H1 (cell line): Measurements from ENCODE around the gene ELOVL4. TPM values are rescaled to one million over a fixed set of nuclear protein-coding genes. Genes with fewer than 3 reads are reported as not detected.

Experiments
- CTCF ChIA-PET: fragments of 300-600 bp; sonication (Branson Sonifier 250); formaldehyde crosslinking; loops from one replicate; lab custom pipeline; 2021; ENCODE audit not compliant: partially characterized antibody; lab: Charles Lee
- POLR2A ChIA-PET: fragments of 300-600 bp; sonication (Branson Sonifier 250); formaldehyde crosslinking; loops from one replicate; lab custom pipeline; 2021; ENCODE audit warnings: inconsistent platforms; ENCODE audit not compliant: partially characterized antibody; lab: Charles Lee
- DNase-seq, 2 experiments: peaks; one replicate each; pipeline versions ENCODE4 v3.0.0 to v3.0.0-alpha.2; 2010 to 2022; ENCODE audit warnings: low spot score in 2 of 2, low read depth in 1 of 2, mixed read lengths in 1 of 2
- FAIRE-seq: peaks from 2 replicates; lab custom pipeline; 2011; peaks lifted over from hg19 to GRCh38; lab: Jason Lieb, UNC
- H2AFZ ChIP-seq: 2 replicates; pipeline ENCODE4 v1.8.1; 2012; ENCODE audit warnings: low read length, inconsistent platforms
- H2AK5ac ChIP-seq: 2 replicates; pipeline ENCODE4 v1.6.1; 2013; ENCODE audit warnings: low read depth, low read length
- H2BK120ac ChIP-seq: replicated peaks from 2 replicates; pipeline ENCODE3; 2013; ENCODE audit warnings: low read depth, low read length, inconsistent platforms
- H2BK12ac ChIP-seq: 2 replicates; pipeline ENCODE4 v1.6.1; 2013; ENCODE audit warnings: low read depth, low read length
- H2BK15ac ChIP-seq: 2 replicates; pipeline ENCODE4 v1.6.1; 2013; ENCODE audit warnings: low read length
- H2BK20ac ChIP-seq: 2 replicates; pipeline ENCODE4 v1.6.1; 2013; ENCODE audit warnings: low read length
- H2BK5ac ChIP-seq: 2 replicates; pipeline ENCODE4 v1.6.1; 2013; ENCODE audit warnings: low read depth, low read length
- H3K14ac ChIP-seq: 2 replicates; pipeline ENCODE4 v1.6.1; 2013; ENCODE audit warnings: inconsistent platforms; ENCODE audit not compliant: insufficient read length
- H3K18ac ChIP-seq: 2 replicates; pipeline ENCODE4 v1.6.1; 2013; ENCODE audit warnings: low read length; ENCODE audit errors: extremely low read depth
- H3K23ac ChIP-seq: 2 replicates; pipeline ENCODE4 v1.6.1; 2013; ENCODE audit warnings: inconsistent platforms; ENCODE audit not compliant: insufficient read length
- H3K23me2 ChIP-seq: 2 replicates; pipeline ENCODE4 v1.6.1; 2013; ENCODE audit warnings: low read depth, low read length
- H3K27ac ChIP-seq: 2 replicates; pipeline ENCODE4 v1.6.1; 2011; ENCODE audit warnings: low read depth, low read length, inconsistent platforms
- H3K27me3 ChIP-seq, 4 experiments: replicated peaks in 1 of 4; 1 replicate in 1 of 4; 2 replicates in 3 of 4; pipeline versions ENCODE4 v1.6.1 to v1.8.1; 2011 to 2013; ENCODE audit warnings: low read length in 3 of 4, mild to moderate bottlenecking in 3 of 4, inconsistent platforms in 2 of 4, mixed read lengths in 2 of 4, moderate library complexity in 1 of 4; ENCODE audit not compliant: control insufficient read depth in 3 of 4, insufficient read depth in 3 of 4; ENCODE audit errors: extremely low read depth in 1 of 4
- H3K36me3 ChIP-seq, 4 experiments: 2 replicates each; pipeline versions ENCODE4 v1.6.1 to v1.8.1; 2011 to 2013; ENCODE audit warnings: mild to moderate bottlenecking in 4 of 4, low read length in 3 of 4, moderate library complexity in 2 of 4, control low read depth in 1 of 4, inconsistent platforms in 1 of 4; ENCODE audit not compliant: insufficient read depth in 4 of 4, control insufficient read depth in 2 of 4
- H3K4ac ChIP-seq: replicated peaks from 2 replicates; pipeline ENCODE3; 2013; ENCODE audit warnings: low read length, low read depth, mixed read lengths, inconsistent platforms; ENCODE audit not compliant: insufficient read length
- H3K4me1 ChIP-seq, 4 experiments: replicated peaks in 1 of 4; 1 replicate in 1 of 4; 2 replicates in 3 of 4; pipeline versions ENCODE4 v1.6.1 to v1.8.1; 2011 to 2013; ENCODE audit warnings: low read length in 3 of 4, inconsistent platforms in 2 of 4, mixed read lengths in 1 of 4; ENCODE audit not compliant: insufficient read depth in 4 of 4, control insufficient read depth in 3 of 4
- H3K4me2 ChIP-seq, 2 experiments: 2 replicates each; pipeline versions ENCODE4 v1.6.1 to v1.8.1; 2011 to 2013; ENCODE audit warnings: low read depth in 2 of 2, low read length in 2 of 2, control low read depth in 1 of 2, inconsistent platforms in 1 of 2, mild to moderate bottlenecking in 1 of 2; ENCODE audit not compliant: insufficient read depth in 1 of 2
- H3K4me3 ChIP-seq, 4 experiments: fragments of 200-600, 300-600 bp in 1 of 4; sonication (generic), shearing (Covaris generic), sonication (Bioruptor Twin) in 1 of 4; 2 replicates each; pipeline versions ENCODE4 v1.5.1 to v1.8.1; 2011 to 2016; ENCODE audit warnings: low read length in 4 of 4, low read depth in 3 of 4, control low read depth in 2 of 4, inconsistent platforms in 2 of 4, mild to moderate bottlenecking in 2 of 4, mixed read lengths in 1 of 4, moderate library complexity in 1 of 4; ENCODE audit not compliant: insufficient read depth in 2 of 4; ENCODE audit errors: extremely low read depth in 1 of 4
- H3K56ac ChIP-seq: replicated peaks from 2 replicates; pipeline ENCODE3; 2013; ENCODE audit warnings: low read depth, mild to moderate bottlenecking, mixed read lengths, low read length, inconsistent platforms; ENCODE audit not compliant: insufficient read length
- H3K79me1 ChIP-seq: 2 replicates; pipeline ENCODE4 v1.6.1; 2013; ENCODE audit warnings: low read depth, low read length, control low read depth
- H3K79me2 ChIP-seq, 2 experiments: 2 replicates each; pipeline versions ENCODE4 v1.6.1 to v1.8.1; 2012 to 2013; ENCODE audit warnings: low read length in 2 of 2, mild to moderate bottlenecking in 2 of 2, inconsistent platforms in 1 of 2; ENCODE audit not compliant: insufficient read depth in 2 of 2, control insufficient read depth in 1 of 2
- H3K9ac ChIP-seq, 4 experiments: replicated peaks in 1 of 4; 1 replicate in 1 of 4; 2 replicates in 3 of 4; pipeline versions ENCODE4 v1.6.1 to v1.8.1; 2011 to 2013; ENCODE audit warnings: low read depth in 3 of 4, low read length in 3 of 4, control low read depth in 2 of 4, mild to moderate bottlenecking in 2 of 4, moderate library complexity in 2 of 4, inconsistent platforms in 1 of 4; ENCODE audit errors: extremely low read depth in 1 of 4
- H3K9me3 ChIP-seq, 2 experiments: 2 replicates each; pipeline versions ENCODE4 v1.6.1 to v1.8.1; 2012 to 2013; ENCODE audit warnings: mild to moderate bottlenecking in 2 of 2, moderate library complexity in 2 of 2, control low read depth in 1 of 2, inconsistent platforms in 1 of 2, low read depth in 1 of 2, low read length in 1 of 2, mixed read lengths in 1 of 2; ENCODE audit not compliant: insufficient read depth in 2 of 2
- H4K20me1 ChIP-seq, 2 experiments: replicated peaks in 1 of 2; 2 replicates each; pipeline versions ENCODE3 to v1.8.1; 2011 to 2013; ENCODE audit warnings: inconsistent platforms in 2 of 2, low read length in 2 of 2, mild to moderate bottlenecking in 1 of 2; ENCODE audit not compliant: insufficient read depth in 2 of 2, control insufficient read depth in 1 of 2
- H4K5ac ChIP-seq: 2 replicates; pipeline ENCODE4 v1.6.1; 2013; ENCODE audit warnings: low read length, low read depth, mixed read lengths, inconsistent platforms; ENCODE audit not compliant: insufficient read length
- H4K8ac ChIP-seq: 2 replicates; pipeline ENCODE4 v1.8.0; 2013; ENCODE audit warnings: mild to moderate bottlenecking, moderate library complexity, low read length, inconsistent platforms; ENCODE audit not compliant: insufficient read depth; ENCODE audit errors: extremely low read depth
- H4K91ac ChIP-seq: replicated peaks from 2 replicates; pipeline ENCODE3; 2013; ENCODE audit warnings: low read length, mixed read lengths, inconsistent platforms; ENCODE audit not compliant: insufficient read length
- ASH2L ChIP-seq: fragments of 200-600, 300-600 bp; sonication (generic); IDR thresholded peaks from one replicate; pipeline ENCODE4 v1.7.1; 2017; ENCODE audit warnings: low read length
- CHD1 ChIP-seq: IDR thresholded peaks from 2 replicates; pipeline ENCODE4 v1.6.1; 2012; ENCODE audit warnings: low read depth, low read length, improper control_type of control experiment
- CREB1 ChIP-seq: IDR thresholded peaks from 2 replicates; pipeline ENCODE4 v1.6.1; 2012; ENCODE audit warnings: inconsistent platforms
- EGR1 ChIP-seq: IDR thresholded peaks from 2 replicates; pipeline ENCODE4 v1.6.1; 2011; ENCODE audit warnings: low read depth, low read length, borderline replicate concordance
- EP300 ChIP-seq, 2 experiments: IDR thresholded peaks; 1 replicate in 1 of 2; 2 replicates in 1 of 2; pipeline ENCODE4 v1.6.1; 2011 to 2012; ENCODE audit warnings: low read depth in 2 of 2, low read length in 2 of 2, mild to moderate bottlenecking in 2 of 2, borderline replicate concordance in 1 of 2, inconsistent platforms in 1 of 2, moderate library complexity in 1 of 2
- GTF2F1 ChIP-seq: IDR thresholded peaks from 2 replicates; pipeline ENCODE4 v1.6.1; 2012; ENCODE audit warnings: low read depth, low read length, improper control_type of control experiment, borderline replicate concordance
- HDAC2 ChIP-seq, 2 experiments: fragments of 300-600 bp in 1 of 2; sonication (generic) in 1 of 2; IDR thresholded peaks; 2 replicates each; pipeline ENCODE4 v1.6.1; 2011 to 2012; ENCODE audit warnings: low read depth in 2 of 2, low read length in 2 of 2, mild to moderate bottlenecking in 2 of 2, moderate library complexity in 2 of 2, borderline replicate concordance in 1 of 2, inconsistent platforms in 1 of 2
- PHF8 ChIP-seq: fragments of 200-600 bp; sonication (generic); conservative IDR thresholded peaks from 2 replicates; pipeline ENCODE4 v1.7.1; 2012; ENCODE audit warnings: low read depth, mild to moderate bottlenecking, inconsistent platforms, low read length, moderate library complexity
- SAP30 ChIP-seq: fragments of 300-600 bp; sonication (generic); IDR thresholded peaks from 2 replicates; pipeline ENCODE4 v1.7.1; 2012; ENCODE audit warnings: low read length, moderate library complexity, mild to moderate bottlenecking, inconsistent platforms; ENCODE audit not compliant: insufficient read depth, insufficient replicate concordance
- SIRT6 ChIP-seq: IDR thresholded peaks from one replicate; pipeline ENCODE4 v1.7.1; 2012; ENCODE audit warnings: low read length, inconsistent platforms
- YY1 ChIP-seq: IDR thresholded peaks from 2 replicates; pipeline ENCODE4 v1.6.1; 2011; ENCODE audit warnings: low read depth, mild to moderate bottlenecking, low read length
- WGBS, 2 experiments: shearing (Covaris generic) in 1 of 2; methylation state at CpG; one replicate each; pipeline versions ENCODE4 v1.1.6 to v1.1.7; 2013 to 2015; ENCODE audit warnings: low lambda C conversion rate in 2 of 2, mixed read lengths in 2 of 2, inconsistent platforms in 1 of 2, low coverage in 1 of 2, missing lambda C conversion rate in 1 of 2; ENCODE audit not compliant: insufficient replicate concordance in 2 of 2, insufficient coverage in 1 of 2, insufficient read length in 1 of 2; ENCODE audit errors: extremely low coverage in 1 of 2, missing lambda C conversion rate in 1 of 2; 5-methylcytosine and 5-hydroxymethylcytosine counted together
- polyA plus RNA-seq, 7 experiments: library from polyadenylated mRNA; depleted of rRNA in 3 of 7; stranded (reverse) in 5 of 7; unstranded in 2 of 7; fragments of >200 nt in 5 of 7; fragments of 200-250 nt in 2 of 7; gene quantifications; 1 replicate in 5 of 7; 2 replicates in 1 of 7; 4 replicates in 1 of 7; pipeline versions ENCODE4 v1.2.1 to v1.2.3, GENCODE V29; 2011 to 2013; ENCODE audit warnings: missing spikeins in 2 of 7, mixed read lengths in 2 of 7
- total RNA-seq: library from RNA; stranded (reverse); fragmentation: NEBNext Ultra II Directional; extraction: Animal tissue kit (Norgen Biotek cat#: 25700); gene quantifications from 2 replicates; pipeline ENCODE4 v1.2.1, GENCODE V29; 2021
- TF ChIP-seq, protein P1 (sequence below): IDR thresholded peaks from 2 replicates; pipeline ENCODE4 v1.6.1; 2012; ENCODE audit warnings: inconsistent platforms

ELOVL4 gene
- total and polyA plus RNA-seq, 2 of the 8 experiments (the other 6 are each of a cell fraction or from before 2014, with no cell fraction given) = 2.0 to 15.0 TPM

DNA sequence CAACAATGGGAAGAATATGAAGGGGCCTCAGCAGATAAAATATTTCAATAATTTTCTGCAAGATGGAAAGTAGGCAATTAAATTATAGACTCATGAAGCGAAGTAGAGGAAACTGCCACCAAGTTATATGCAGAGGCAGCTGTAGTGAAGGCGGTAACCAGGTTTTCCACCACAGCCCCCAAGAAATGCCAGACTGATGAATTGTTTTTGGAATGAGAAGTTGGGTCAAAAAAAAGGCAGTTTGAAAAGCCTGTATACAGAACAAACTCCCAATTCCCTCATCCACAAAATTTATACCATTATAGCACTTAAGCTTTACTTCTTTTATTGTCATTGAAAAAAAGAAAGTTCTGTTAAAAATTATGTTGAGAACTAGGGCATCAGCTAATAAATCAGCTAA is 45.3 kb downstream of the ELOVL4 start:
- no peak for DNase-seq
- no peak overlapping the region for H2AK5ac ChIP-seq
- no peaks in the 10 kb centered on the region for H3K27me3 ChIP-seq
- no peak overlapping the region for H4K91ac ChIP-seq
- H3K79me1 ChIP-seq = no peaks in the 10 kb centered on the region
- no peak overlapping the region for H2BK12ac ChIP-seq
- H2BK15ac ChIP-seq = no peak overlapping the region
- 95% methylated on average over 2 of the region's 2 CpGs; no CpG with 5 or more reads in 1 of the 2 experiments for WGBS, 2 experiments
- H3K4me3 ChIP-seq = no peak overlapping the region
- TF ChIP-seq HDAC2 (IDR thresholded peaks at IDR 0.05; ENCODE audit: borderline replicate concordance in 1 of 2, low read depth in 2 of 2, low read length in 2 of 2) = no peak
- no peak for TF ChIP-seq PHF8
- no peak for TF ChIP-seq SIRT6
- no peak for TF ChIP-seq ASH2L
- no peak for TF ChIP-seq EP300 (IDR thresholded peaks at IDR 0.05; ENCODE audit: borderline replicate concordance in 1 of 2, low read depth in 2 of 2, low read length in 2 of 2)
- TF ChIP-seq CREB1 = no peak
- TF ChIP-seq CHD1 = no peak
- no peak for TF ChIP-seq YY1
- no peak for TF ChIP-seq SAP30
- no peak for TF ChIP-seq EGR1
- TF ChIP-seq, protein P1, sequence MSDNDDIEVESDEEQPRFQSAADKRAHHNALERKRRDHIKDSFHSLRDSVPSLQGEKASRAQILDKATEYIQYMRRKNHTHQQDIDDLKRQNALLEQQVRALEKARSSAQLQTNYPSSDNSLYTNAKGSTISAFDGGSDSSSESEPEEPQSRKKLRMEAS = no peak
- TF ChIP-seq GTF2F1 = no peak
- no peaks in the 10 kb centered on the region for H3K9me3 ChIP-seq
- no peaks in the 10 kb centered on the region for H4K20me1 ChIP-seq
- H3K56ac ChIP-seq = no peak overlapping the region
- H3K14ac ChIP-seq = no peak overlapping the region
- no peak overlapping the region for H4K5ac ChIP-seq
- H2BK20ac ChIP-seq = no peak overlapping the region
- no peak overlapping the region for H3K4ac ChIP-seq
- no peak overlapping the region for H2AFZ ChIP-seq
- H3K27ac ChIP-seq = no peak overlapping the region
- H4K8ac ChIP-seq = no peak overlapping the region
- CTCF ChIA-PET = interaction anchor here (0.7 to 1.5 kb wide), 4 partner anchors 11 to 88 kb away, joined by 3 to 5 read pairs (median 3); no protein-coding TSS in a partner anchor
- no peak overlapping the region for H3K23ac ChIP-seq
- H3K36me3 ChIP-seq = no peaks in the 10 kb centered on the region
- H2BK120ac ChIP-seq = no peak overlapping the region
- H3K4me1 ChIP-seq = no peaks in the 10 kb centered on the region
- no peak overlapping the region for H2BK5ac ChIP-seq
- no peak overlapping the region for H3K4me2 ChIP-seq
- no peaks in the 10 kb centered on the region for H3K79me2 ChIP-seq
- no peak for FAIRE-seq
- POLR2A ChIA-PET = no interaction called here
- H3K9ac ChIP-seq = no peak overlapping the region; a peak in 1 of 7 replicates
- H3K18ac ChIP-seq = no peak overlapping the region
- 0 out of 2 replicates have a peak, but pooled peaks cover 2% of the 10 kb centered on the region for H3K23me2 ChIP-seq
